GM20431 (cell line): Measurements from ENCODE around the gene ZNF592.
"Not testable (repeated sequence)": the region's sequence is repeated elsewhere in the genome, so short reads cannot be mapped to it uniquely, and the experiment has no call there.

ENCODE experiments used
- in situ Hi-C: fragments of 300-500 bp; cut with MseI, MboI; formaldehyde crosslinking; loops from one replicate; pipeline ENCODE4 v1.15.0; 2020; ENCODE audit warnings: low sequenced_read_pairs; ENCODE audit not compliant: unreplicated experiment

The ZNF592 gene

GRCh38 chr15:84740691-84741090 is 7.7 kb upstream of the ZNF592 start:
- in situ Hi-C loops = no loop called here

GRCh38 chr15:84741121-84741520 is 7.3 kb upstream of the ZNF592 start:
- in situ Hi-C loops = no loop called here

GRCh38 chr15:84747416-84748273 is 747 bp upstream of the ZNF592 start:
- in situ Hi-C loops = no loop called here

- in situ Hi-C loops = no loop called here
Observed at GRCh38 chr15:84749111-84749991, 959 bp downstream of the ZNF592 start.

- in situ Hi-C loops = no loop called here
Observed at GRCh38 chr15:84750583-84751092, 2.2 kb downstream of the ZNF592 start.

- in situ Hi-C loops = not testable (repeated sequence)
Observed at GRCh38 chr15:84751721-84752120, 3.3 kb downstream of the ZNF592 start.

GRCh38 chr15:84752195-84752594 is 3.8 kb downstream of the ZNF592 start:
- in situ Hi-C loops = no loop called here

- in situ Hi-C loops = no loop called here
Observed at GRCh38 chr15:84752700-84753099, 4.3 kb downstream of the ZNF592 start.

GRCh38 chr15:84754889-84755288 is 6.5 kb downstream of the ZNF592 start:
- in situ Hi-C loops = not testable (repeated sequence)

- in situ Hi-C loops = no loop called here
Observed at GRCh38 chr15:84755736-84756527, 7.5 kb downstream of the ZNF592 start.

GRCh38 chr15:84759018-84759417 is 10.6 kb downstream of the ZNF592 start:
- in situ Hi-C loops = no loop called here

GRCh38 chr15:84760219-84760618 is 11.8 kb downstream of the ZNF592 start:
- in situ Hi-C loops = no loop called here

GRCh38 chr15:84761607-84762131 is 13.3 kb downstream of the ZNF592 start:
- in situ Hi-C loops = no loop called here

- in situ Hi-C loops = no loop called here
Observed at GRCh38 chr15:84762840-84763572, 14.6 kb downstream of the ZNF592 start.

GRCh38 chr15:84764585-84764984 is 16.2 kb downstream of the ZNF592 start:
- in situ Hi-C loops = no loop called here

GRCh38 chr15:84764989-84765388 is 16.6 kb downstream of the ZNF592 start:
- in situ Hi-C loops = no loop called here

- in situ Hi-C loops = no loop called here
Observed at GRCh38 chr15:84765675-84766074, 17.3 kb downstream of the ZNF592 start.

- in situ Hi-C loops = no loop called here
Observed at GRCh38 chr15:84766461-84767035, 18.2 kb downstream of the ZNF592 start.

GRCh38 chr15:84772031-84772430 is 23.6 kb downstream of the ZNF592 start:
- in situ Hi-C loops = no loop called here
